Right cardiac atrium (tissue), 5 donors: ENCODE data around the gene UBE2S. TPM values are rescaled to one million over a fixed set of nuclear protein-coding genes. Genes with fewer than 3 reads are reported as not detected.

Source experiments
- ATAC-seq, 2 donors: fragments of 200-7000 bp; cut with Tn5 transposase; one replicate each; pipeline versions ENCODE4 v1.8.0 to v1.9.1; 2020; ENCODE audit warnings: moderate library complexity in 2 of 2, mild to moderate bottlenecking in 1 of 2
- DNase-seq, 3 donors: peaks; one replicate each; pipeline ENCODE4 v3.0.0-alpha.2; 2020
- H3K27ac ChIP-seq: one replicate; pipeline ENCODE4 v1.5.1; 2013; ENCODE audit warnings: mild to moderate bottlenecking, low read length, control low read depth, moderate library complexity
- H3K27me3 ChIP-seq: one replicate; pipeline ENCODE4 v1.6.1; 2013; ENCODE audit not compliant: control insufficient read depth, insufficient read depth
- H3K4me1 ChIP-seq: one replicate; pipeline ENCODE4 v1.6.1; 2013; ENCODE audit warnings: low read length; ENCODE audit not compliant: control insufficient read depth, insufficient read depth
- H3K4me3 ChIP-seq: one replicate; pipeline ENCODE4 v1.5.1; 2013; ENCODE audit warnings: low read length, control low read depth
- H3K9me3 ChIP-seq: one replicate; pipeline ENCODE4 v1.6.1; 2013; ENCODE audit warnings: low read length; ENCODE audit not compliant: control insufficient read depth
- WGBS: extraction: QIAGEN DNeasy Blood & Tissue Kit; methylation state at CpG from one replicate; pipeline ENCODE4 v1.1.7; 2013; 5-methylcytosine and 5-hydroxymethylcytosine counted together
- intact Hi-C, 4 donors: fragments of 100-400 bp; cut with DNase I; formaldehyde crosslinking; loops; one replicate each; pipeline versions ENCODE4 v1.11.0 to v1.14.0; 2022 to 2023
- polyA plus RNA-seq: library from polyadenylated mRNA; stranded (reverse); fragments of 200-250 nt; gene quantifications from one replicate; pipeline ENCODE4 v1.2.3, GENCODE V29; 2013
- total RNA-seq, 4 donors: library from RNA; stranded (reverse); fragmentation: NEBNext Ultra II Directional; extraction: Animal tissue kit (Norgen Biotek cat#: 25700); gene quantifications; one replicate each; pipeline ENCODE4 v1.2.1, GENCODE V29; 2021
- donor health status: healthy with polysubstance abuse.
- donor health status: DM: no; HTN: yes; CAD: no.
- donor health status: DM: no; HTN: no; CAD: no.
- donor health status: DM: no; HTN: yes; CAD: no; lungs with severe emphysema.
- donor health status: DM: yes; HTN: yes; CAD: no.

The UBE2S gene
- total and polyA plus RNA-seq, 5 donors: 12.2 to 32.7 (median 24.2) TPM

- H3K4me1 ChIP-seq: no peaks in the 10 kb centered on the region
- ATAC-seq: no peak
- no peak overlapping the region for H3K4me3 ChIP-seq
- H3K27ac ChIP-seq: no peak overlapping the region
- no peaks in the 10 kb centered on the region for H3K27me3 ChIP-seq
- 29% methylated on average over 13 of the region's 13 CpGs for WGBS
- intact Hi-C loops: no loop called here
- DNase-seq: peak in 1 of 3 donors; percentile 38
- no peaks in the 10 kb centered on the region for H3K9me3 ChIP-seq
Observed at GRCh38 chr19:55355213-55355821, 52.3 kb downstream of the UBE2S start.

- no peaks in the 10 kb centered on the region for H3K27me3 ChIP-seq
- WGBS: 2% methylated on average over 43 of the region's 43 CpGs
- ATAC-seq: no peak
- no peak within 1 kb of the TSS for H3K27ac ChIP-seq
- intact Hi-C loops: no loop called here
- peak in 1 of 3 donors; percentile 46 for DNase-seq
- H3K4me3 ChIP-seq: peak within 1 kb of the TSS; percentile 24
- no peaks in the 10 kb centered on the region for H3K4me1 ChIP-seq
- H3K9me3 ChIP-seq: no peaks in the 10 kb centered on the region
Observed at GRCh38 chr19:55354698-55355212, 52.8 kb downstream of the UBE2S start, which contains the start of gene COX6B2. TSS of gene COX6B2 (minus strand) at chr19:55354719. CDS start at chr19:55354521, 198 bp downstream.

GRCh38 chr19:55353803-55354697, 53.5 kb downstream of the UBE2S start:
- intact Hi-C loops: no loop called here
- ATAC-seq (peak; percentile 84 to 93), DNase-seq (peak; percentile 69 to 86 (median 82))
- H3K4me1 ChIP-seq: no peaks in the 10 kb centered on the region
- no peak overlapping the region for H3K27ac ChIP-seq
- no peaks in the 10 kb centered on the region for H3K27me3 ChIP-seq
- 1% methylated on average over 71 of the region's 72 CpGs for WGBS
- peak overlapping the region; percentile 24 for H3K4me3 ChIP-seq
- H3K9me3 ChIP-seq: no peaks in the 10 kb centered on the region

GRCh38 chr19:55353356-55353802, 54.2 kb downstream of the UBE2S start:
- intact Hi-C loops: no loop called here
- Histone ChIP-seq H3K4me3 (peak overlapping the region; percentile 24), H3K27me3 (no peaks in the 10 kb centered on the region), H3K27ac (no peak overlapping the region), H3K9me3 (no peaks in the 10 kb centered on the region), H3K4me1 (no peaks in the 10 kb centered on the region)
- no peak for DNase-seq
- ATAC-seq: no peak
- WGBS: 4% methylated on average over 24 of the region's 24 CpGs

GRCh38 chr19:55352549-55353145, 54.9 kb downstream of the UBE2S start:
- 57% methylated on average over 25 of the region's 25 CpGs for WGBS
- intact Hi-C loops: no loop called here
- no peaks in the 10 kb centered on the region for H3K4me1 ChIP-seq
- no peak overlapping the region for H3K4me3 ChIP-seq
- H3K27me3 ChIP-seq: no peaks in the 10 kb centered on the region
- ATAC-seq: no peak
- no peaks in the 10 kb centered on the region for H3K9me3 ChIP-seq
- peak in 1 of 3 donors; percentile 39 for DNase-seq
- H3K27ac ChIP-seq: no peak overlapping the region

- Histone ChIP-seq H3K27ac (no peak overlapping the region), H3K9me3 (no peaks in the 10 kb centered on the region), H3K4me3 (no peak overlapping the region), H3K4me1 (no peaks in the 10 kb centered on the region), H3K27me3 (no peaks in the 10 kb centered on the region)
- 73% methylated on average over 6 of the region's 6 CpGs for WGBS
- intact Hi-C loops: no loop called here
- ATAC-seq (no peak), DNase-seq (peak in 1 of 3 donors; percentile 9)
Observed at GRCh38 chr19:55352040-55352439, 55.5 kb downstream of the UBE2S start.

GRCh38 chr19:55350620-55351315, 56.8 kb downstream of the UBE2S start:
- no peaks in the 10 kb centered on the region for H3K4me1 ChIP-seq
- WGBS: 72% methylated on average over 11 of the region's 11 CpGs
- no peak overlapping the region for H3K27ac ChIP-seq
- ATAC-seq (no peak), DNase-seq (peak in 1 of 3 donors; percentile 10)
- no peaks in the 10 kb centered on the region for H3K27me3 ChIP-seq
- H3K9me3 ChIP-seq: no peaks in the 10 kb centered on the region
- intact Hi-C loops: no loop called here
- H3K4me3 ChIP-seq: no peak overlapping the region

Other genes starting within 250 kb of the UBE2S start
Only the 30 nearest of the 32 such genes appear.
- 1 to 10 TPM in 1 of 4 donors, not detected in 3; 1.3 TPM for gene SYT5, start 227.5 kb downstream of the UBE2S start, total RNA-seq
- gene SYT5, start 227.5 kb downstream of the UBE2S start, polyA plus RNA-seq: 0.09 TPM
- gene PTPRH, start 198.3 kb downstream of the UBE2S start, total RNA-seq: 1 to 10 TPM in 2 of 4 donors, under 1 TPM in 2; 0.14 to 3.1 (median 0.75) TPM
- gene PTPRH, start 198.3 kb downstream of the UBE2S start, polyA plus RNA-seq: 0.72 TPM
- 1 to 10 TPM in 3 of 4 donors, under 1 TPM in 1; 0.80 to 2.1 (median 1.3) TPM for gene TMEM86B, start 179.0 kb downstream of the UBE2S start, total RNA-seq
- gene TMEM86B, start 179.0 kb downstream of the UBE2S start, polyA plus RNA-seq: 1.6 TPM
- gene PPP6R1, start 148.8 kb downstream of the UBE2S start, total RNA-seq: 10 to 100 TPM; 39.3 to 43.5 (median 41.4) TPM
- 31.7 TPM for gene PPP6R1, start 148.8 kb downstream of the UBE2S start, polyA plus RNA-seq
- gene HSPBP1, start 127.7 kb downstream of the UBE2S start, total RNA-seq: 10 to 100 TPM; 27.7 to 35.1 (median 31.3) TPM
- 48.0 TPM for gene HSPBP1, start 127.7 kb downstream of the UBE2S start, polyA plus RNA-seq
- gene BRSK1, start 123.8 kb downstream of the UBE2S start, total RNA-seq: 10 to 100 TPM; 17.2 to 20.5 (median 19.5) TPM
- gene BRSK1, start 123.8 kb downstream of the UBE2S start, polyA plus RNA-seq: 11.9 TPM
- gene TMEM150B, start 82.4 kb downstream of the UBE2S start, total RNA-seq: 1 to 10 TPM; 2.0 to 2.4 (median 2.2) TPM
- 0.68 TPM for gene TMEM150B, start 82.4 kb downstream of the UBE2S start, polyA plus RNA-seq
- 1 to 10 TPM; 6.7 to 9.8 (median 8.4) TPM for gene KMT5C, start 67.9 kb downstream of the UBE2S start, total RNA-seq
- 6.3 TPM for gene KMT5C, start 67.9 kb downstream of the UBE2S start, polyA plus RNA-seq
- gene COX6B2, start 53.1 kb downstream of the UBE2S start, total RNA-seq: not detected
- not detected for gene COX6B2, start 53.1 kb downstream of the UBE2S start, polyA plus RNA-seq
- not detected for gene GARIN5B, start 44.5 kb downstream of the UBE2S start, total RNA-seq
- gene GARIN5B, start 44.5 kb downstream of the UBE2S start, polyA plus RNA-seq: not detected
- gene IL11, start 37.3 kb downstream of the UBE2S start, total RNA-seq: not detected
- not detected for gene IL11, start 37.3 kb downstream of the UBE2S start, polyA plus RNA-seq
- gene TMEM190, start 31.0 kb downstream of the UBE2S start, total RNA-seq: not detected
- gene TMEM190, start 31.0 kb downstream of the UBE2S start, polyA plus RNA-seq: not detected
- 1 to 10 TPM in 1 of 4 donors, under 1 TPM in 3; 0.47 to 1.2 (median 0.56) TPM for gene TMEM238, start 23.5 kb downstream of the UBE2S start, total RNA-seq
- 0.14 TPM for gene TMEM238, start 23.5 kb downstream of the UBE2S start, polyA plus RNA-seq
- 1,000 to 10,000 TPM in 1 of 4 donors, 100 to 1,000 TPM in 3; 656 to 1,015 (median 735) TPM for gene RPL28, start 21.9 kb downstream of the UBE2S start, total RNA-seq
- 806 TPM for gene RPL28, start 21.9 kb downstream of the UBE2S start, polyA plus RNA-seq
- not detected for gene SHISA7, start 35.5 kb upstream of the UBE2S start, total RNA-seq
- 0.05 TPM for gene SHISA7, start 35.5 kb upstream of the UBE2S start, polyA plus RNA-seq
- gene ISOC2, start 53.9 kb upstream of the UBE2S start, total RNA-seq: 10 to 100 TPM; 49.6 to 73.9 (median 62.0) TPM
- gene ISOC2, start 53.9 kb upstream of the UBE2S start, polyA plus RNA-seq: 111 TPM
- not detected for gene C19orf85, start 57.0 kb upstream of the UBE2S start, total RNA-seq
- not detected for gene C19orf85, start 57.0 kb upstream of the UBE2S start, polyA plus RNA-seq
- 1 to 10 TPM; 5.6 to 8.1 (median 6.7) TPM for gene ZNF628, start 68.8 kb upstream of the UBE2S start, total RNA-seq
- gene ZNF628, start 68.8 kb upstream of the UBE2S start, polyA plus RNA-seq: 7.7 TPM
- gene NAT14, start 77.4 kb upstream of the UBE2S start, total RNA-seq: 10 to 100 TPM; 13.6 to 20.8 (median 15.0) TPM
- gene NAT14, start 77.4 kb upstream of the UBE2S start, polyA plus RNA-seq: 15.8 TPM
- gene SSC5D, start 80.6 kb upstream of the UBE2S start, total RNA-seq: 10 to 100 TPM in 1 of 4 donors, 1 to 10 TPM in 3; 6.8 to 10.2 (median 8.1) TPM
- 4.4 TPM for gene SSC5D, start 80.6 kb upstream of the UBE2S start, polyA plus RNA-seq
- 100 to 1,000 TPM; 205 to 239 (median 209) TPM for gene SBK2, start 129.3 kb upstream of the UBE2S start, total RNA-seq
- gene SBK2, start 129.3 kb upstream of the UBE2S start, polyA plus RNA-seq: 228 TPM
- gene SBK3, start 137.8 kb upstream of the UBE2S start, total RNA-seq: 100 to 1,000 TPM in 2 of 4 donors, 10 to 100 TPM in 2; 80.3 to 211 (median 109) TPM
- gene SBK3, start 137.8 kb upstream of the UBE2S start, polyA plus RNA-seq: 103 TPM
- gene ZNF579, start 173.1 kb upstream of the UBE2S start, total RNA-seq: 10 to 100 TPM; 12.4 to 15.5 (median 14.2) TPM
- 10.2 TPM for gene ZNF579, start 173.1 kb upstream of the UBE2S start, polyA plus RNA-seq
- gene FIZ1, start 191.7 kb upstream of the UBE2S start, total RNA-seq: 10 to 100 TPM; 17.5 to 20.0 (median 18.4) TPM
- 16.3 TPM for gene FIZ1, start 191.7 kb upstream of the UBE2S start, polyA plus RNA-seq
- 10 to 100 TPM; 11.4 to 18.5 (median 17.5) TPM for gene ZNF524, start 192.5 kb upstream of the UBE2S start, total RNA-seq
- gene ZNF524, start 192.5 kb upstream of the UBE2S start, polyA plus RNA-seq: 27.1 TPM
- gene ZNF865, start 197.9 kb upstream of the UBE2S start, total RNA-seq: 10 to 100 TPM; 19.4 to 20.8 (median 20.2) TPM
- 17.2 TPM for gene ZNF865, start 197.9 kb upstream of the UBE2S start, polyA plus RNA-seq
- 10 to 100 TPM; 11.5 to 16.3 (median 13.3) TPM for gene ZNF784, start 216.8 kb upstream of the UBE2S start, total RNA-seq
- 13.0 TPM for gene ZNF784, start 216.8 kb upstream of the UBE2S start, polyA plus RNA-seq
- gene ZNF580, start 233.2 kb upstream of the UBE2S start, total RNA-seq: 10 to 100 TPM; 23.7 to 32.0 (median 28.9) TPM
- 18.7 TPM for gene ZNF580, start 233.2 kb upstream of the UBE2S start, polyA plus RNA-seq
- gene ZNF581, start 235.9 kb upstream of the UBE2S start, total RNA-seq: 10 to 100 TPM in 1 of 4 donors, 1 to 10 TPM in 3; 7.7 to 12.5 (median 9.3) TPM
- gene ZNF581, start 235.9 kb upstream of the UBE2S start, polyA plus RNA-seq: 6.3 TPM
- 10 to 100 TPM; 23.6 to 26.6 (median 24.3) TPM for gene CCDC106, start 240.4 kb upstream of the UBE2S start, total RNA-seq
- 30.4 TPM for gene CCDC106, start 240.4 kb upstream of the UBE2S start, polyA plus RNA-seq